HepG2 (cell line): ENCODE measurements around the gene ARFIP1. TPM values are rescaled to one million over a fixed set of nuclear protein-coding genes. Genes with fewer than 3 reads are reported as not detected.

Experiments
- ISL2 ChIP-seq: sonication (generic); formaldehyde crosslinking; IDR thresholded peaks from 2 replicates; pipeline ENCODE4 v1.5.0; 2020; ENCODE audit warnings: missing genetic modification reagents
- MIER2 ChIP-seq: IDR thresholded peaks from 2 replicates; pipeline ENCODE4 v1.6.1; 2016; ENCODE audit warnings: missing biosample characterization, missing genetic modification reagents
- ZC3H13 ChIP-seq: sonication (generic); formaldehyde crosslinking; IDR thresholded peaks from 2 replicates; pipeline ENCODE4 v1.8.1; 2023; ENCODE audit warnings: mild to moderate bottlenecking, missing genetic modification reagents, moderate library complexity
- ZNF382 ChIP-seq: sonication (generic); formaldehyde crosslinking; IDR thresholded peaks from 2 replicates; pipeline ENCODE4 v1.5.0; 2020; ENCODE audit warnings: missing genetic modification reagents, mild to moderate bottlenecking, borderline replicate concordance
- ZNF446 ChIP-seq: sonication (generic); formaldehyde crosslinking; IDR thresholded peaks from 2 replicates; pipeline ENCODE4 v1.5.0; 2020; ENCODE audit warnings: mild to moderate bottlenecking, missing genetic modification reagents
- polyA plus RNA-seq, 8 experiments: library from polyadenylated mRNA; depleted of rRNA in 3 of 8; stranded (reverse) in 7 of 8; unstranded in 1 of 8; fragments of >200 nt; fragmentation: Illumina TruSeq in 4 of 8; extraction: Trizol in 4 of 8; gene quantifications; 2 replicates each; pipeline versions ENCODE4 v1.2.1 to v1.2.3, GENCODE V29; 2011 to 2016; ENCODE audit warnings: low read depth in 4 of 8, missing spikeins in 1 of 8, mixed read lengths in 1 of 8; ENCODE audit not compliant: insufficient read depth in 1 of 8
- total RNA-seq, 5 experiments: library from RNA; depleted of rRNA; stranded (reverse); fragments of >200 nt; fragmentation: Illumina TruSeq; extraction: Trizol; gene quantifications; 2 replicates each; pipeline ENCODE4 v1.2.3, GENCODE V29; 2016; ENCODE audit warnings: low read depth in 1 of 5
- TF ChIP-seq, protein P1 (sequence below): sonication (generic); formaldehyde crosslinking; IDR thresholded peaks from 2 replicates; pipeline ENCODE4 v1.8.0; 2022; ENCODE audit warnings: mild to moderate bottlenecking, missing genetic modification reagents, moderate library complexity
- TF ChIP-seq, protein P2 (sequence below): sonication (generic); formaldehyde crosslinking; IDR thresholded peaks from 2 replicates; pipeline ENCODE4 v1.4.0; 2020; ENCODE audit warnings: mild to moderate bottlenecking, missing genetic modification reagents, borderline replicate concordance
- TF ChIP-seq, protein P3 (sequence below): sonication (generic); formaldehyde crosslinking; IDR thresholded peaks from 2 replicates; pipeline ENCODE4 v1.5.1; 2020; ENCODE audit warnings: mild to moderate bottlenecking, missing genetic modification reagents, moderate library complexity

The ARFIP1 gene
- total and polyA plus RNA-seq, 2 of the 13 experiments (the other 11 are each of a cell fraction or from before 2014, with no cell fraction given): 9.9 to 27.7 TPM

DNA sequence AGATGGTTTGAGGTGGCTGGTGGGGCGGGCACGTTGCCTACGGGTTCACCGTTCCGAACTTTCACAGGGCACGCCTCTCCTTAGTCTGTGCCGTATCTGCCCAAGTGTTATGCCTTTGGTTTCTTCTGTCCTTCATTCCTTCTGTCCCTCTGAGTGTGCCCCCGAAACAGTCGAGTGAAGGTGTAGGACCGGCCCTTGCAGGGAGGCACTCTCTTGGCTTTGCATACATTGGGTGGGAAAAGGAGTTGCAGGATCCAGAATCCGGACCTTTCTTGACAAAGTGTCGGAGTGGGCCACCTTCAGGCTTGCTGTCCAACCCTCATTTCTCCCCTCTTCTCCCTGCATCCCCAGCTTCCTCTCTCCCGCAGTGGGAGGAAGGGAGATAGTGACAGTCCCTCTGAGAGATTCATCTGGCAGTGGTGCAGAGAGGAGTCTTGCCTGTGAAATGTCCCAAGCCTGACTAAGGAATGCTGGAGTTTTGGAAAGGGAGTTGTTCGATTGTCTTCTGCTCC lies 569 bp downstream of the ARFIP1 start (continued):
- TF ChIP-seq, protein P1, sequence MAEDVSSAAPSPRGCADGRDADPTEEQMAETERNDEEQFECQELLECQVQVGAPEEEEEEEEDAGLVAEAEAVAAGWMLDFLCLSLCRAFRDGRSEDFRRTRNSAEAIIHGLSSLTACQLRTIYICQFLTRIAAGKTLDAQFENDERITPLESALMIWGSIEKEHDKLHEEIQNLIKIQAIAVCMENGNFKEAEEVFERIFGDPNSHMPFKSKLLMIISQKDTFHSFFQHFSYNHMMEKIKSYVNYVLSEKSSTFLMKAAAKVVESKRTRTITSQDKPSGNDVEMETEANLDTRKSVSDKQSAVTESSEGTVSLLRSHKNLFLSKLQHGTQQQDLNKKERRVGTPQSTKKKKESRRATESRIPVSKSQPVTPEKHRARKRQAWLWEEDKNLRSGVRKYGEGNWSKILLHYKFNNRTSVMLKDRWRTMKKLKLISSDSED (CRISPR knock-in tag): no peak
- TF ChIP-seq, protein P2, sequence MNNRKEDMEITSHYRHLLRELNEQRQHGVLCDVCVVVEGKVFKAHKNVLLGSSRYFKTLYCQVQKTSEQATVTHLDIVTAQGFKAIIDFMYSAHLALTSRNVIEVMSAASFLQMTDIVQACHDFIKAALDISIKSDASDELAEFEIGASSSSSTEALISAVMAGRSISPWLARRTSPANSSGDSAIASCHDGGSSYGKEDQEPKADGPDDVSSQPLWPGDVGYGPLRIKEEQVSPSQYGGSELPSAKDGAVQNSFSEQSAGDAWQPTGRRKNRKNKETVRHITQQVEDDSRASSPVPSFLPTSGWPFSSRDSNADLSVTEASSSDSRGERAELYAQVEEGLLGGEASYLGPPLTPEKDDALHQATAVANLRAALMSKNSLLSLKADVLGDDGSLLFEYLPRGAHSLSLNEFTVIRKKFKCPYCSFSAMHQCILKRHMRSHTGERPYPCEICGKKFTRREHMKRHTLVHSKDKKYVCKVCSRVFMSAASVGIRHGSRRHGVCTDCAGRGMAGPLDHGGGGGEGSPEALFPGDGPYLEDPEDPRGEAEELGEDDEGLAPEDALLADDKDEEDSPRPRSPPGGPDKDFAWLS (CRISPR knock-in tag): no peak
- TF ChIP-seq ISL2 (CRISPR knock-in tag) (no peak), MIER2 (no peak), ZC3H13 (CRISPR knock-in tag) (0 out of 2 replicates have a peak, but pooled peaks have one; percentile 38), ZNF382 (CRISPR knock-in tag) (no peak), ZNF446 (CRISPR knock-in tag) (no peak)
- TF ChIP-seq, protein P3, sequence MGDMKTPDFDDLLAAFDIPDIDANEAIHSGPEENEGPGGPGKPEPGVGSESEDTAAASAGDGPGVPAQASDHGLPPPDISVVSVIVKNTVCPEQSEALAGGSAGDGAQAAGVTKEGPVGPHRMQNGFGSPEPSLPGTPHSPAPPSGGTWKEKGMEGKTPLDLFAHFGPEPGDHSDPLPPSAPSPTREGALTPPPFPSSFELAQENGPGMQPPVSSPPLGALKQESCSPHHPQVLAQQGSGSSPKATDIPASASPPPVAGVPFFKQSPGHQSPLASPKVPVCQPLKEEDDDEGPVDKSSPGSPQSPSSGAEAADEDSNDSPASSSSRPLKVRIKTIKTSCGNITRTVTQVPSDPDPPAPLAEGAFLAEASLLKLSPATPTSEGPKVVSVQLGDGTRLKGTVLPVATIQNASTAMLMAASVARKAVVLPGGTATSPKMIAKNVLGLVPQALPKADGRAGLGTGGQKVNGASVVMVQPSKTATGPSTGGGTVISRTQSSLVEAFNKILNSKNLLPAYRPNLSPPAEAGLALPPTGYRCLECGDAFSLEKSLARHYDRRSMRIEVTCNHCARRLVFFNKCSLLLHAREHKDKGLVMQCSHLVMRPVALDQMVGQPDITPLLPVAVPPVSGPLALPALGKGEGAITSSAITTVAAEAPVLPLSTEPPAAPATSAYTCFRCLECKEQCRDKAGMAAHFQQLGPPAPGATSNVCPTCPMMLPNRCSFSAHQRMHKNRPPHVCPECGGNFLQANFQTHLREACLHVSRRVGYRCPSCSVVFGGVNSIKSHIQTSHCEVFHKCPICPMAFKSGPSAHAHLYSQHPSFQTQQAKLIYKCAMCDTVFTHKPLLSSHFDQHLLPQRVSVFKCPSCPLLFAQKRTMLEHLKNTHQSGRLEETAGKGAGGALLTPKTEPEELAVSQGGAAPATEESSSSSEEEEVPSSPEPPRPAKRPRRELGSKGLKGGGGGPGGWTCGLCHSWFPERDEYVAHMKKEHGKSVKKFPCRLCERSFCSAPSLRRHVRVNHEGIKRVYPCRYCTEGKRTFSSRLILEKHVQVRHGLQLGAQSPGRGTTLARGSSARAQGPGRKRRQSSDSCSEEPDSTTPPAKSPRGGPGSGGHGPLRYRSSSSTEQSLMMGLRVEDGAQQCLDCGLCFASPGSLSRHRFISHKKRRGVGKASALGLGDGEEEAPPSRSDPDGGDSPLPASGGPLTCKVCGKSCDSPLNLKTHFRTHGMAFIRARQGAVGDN (CRISPR knock-in tag): peak; percentile 14; the same call in 1 of the 2 replicates
- TF ChIP-seq, all 625 proteins: peak for 25
